Measurements from ENCODE around the gene TGFBR2. TPM values are rescaled to one million over a fixed set of nuclear protein-coding genes. Genes with fewer than 3 reads are reported as not detected.

The TGFBR2 gene
- total RNA-seq, 1 donor from 2014 or later = 289 TPM

GRCh38 chr3:30681649-30682211 is 75.3 kb downstream of the TGFBR2 start:
- H3K4me3 ChIP-seq = no peak overlapping the region
- no peaks in the 10 kb centered on the region for H3K27me3 ChIP-seq (ENCODE audit: low read depth)
- ATAC-seq = peak; percentile 59
- DNase-seq = no peak
- peaks cover 78% of the 10 kb centered on the region for H3K4me1 ChIP-seq
- no peak for TF ChIP-seq CTCF (IDR thresholded peaks at IDR 0.05)
- peaks cover 59% of the 10 kb centered on the region for H3K36me3 ChIP-seq
- no peaks in the 10 kb centered on the region for H3K9me3 ChIP-seq
- intact Hi-C loops (cut with DNase I) = no loop called here
- H3K27ac ChIP-seq = peak overlapping the region; percentile 66

- Histone ChIP-seq H3K4me3 (no peak overlapping the region), H3K4me1 (peaks cover 80% of the 10 kb centered on the region), H3K27ac (peak overlapping the region; percentile 66), H3K27me3 (ENCODE audit: low read depth) (no peaks in the 10 kb centered on the region), H3K36me3 (peaks cover 59% of the 10 kb centered on the region), H3K9me3 (no peaks in the 10 kb centered on the region)
- intact Hi-C loops (cut with DNase I) = no loop called here
- peak in 1 of 2 donors; percentile 29 for ATAC-seq
- TF ChIP-seq CTCF (IDR thresholded peaks at IDR 0.05) = no peak
- no peak for DNase-seq
Measured at GRCh38 chr3:30682434-30683155, 76.2 kb downstream of the TGFBR2 start.

GRCh38 chr3:30683769-30684168 is 77.4 kb downstream of the TGFBR2 start:
- H3K27me3 ChIP-seq (ENCODE audit: low read depth) = no peaks in the 10 kb centered on the region

GRCh38 chr3:30684356-30684755 is 78.0 kb downstream of the TGFBR2 start:
- peak overlapping the region; percentile 46 for H3K27ac ChIP-seq
- ATAC-seq (no peak), DNase-seq (no peak)
- H3K9me3 ChIP-seq = no peaks in the 10 kb centered on the region
- H3K4me3 ChIP-seq = no peak overlapping the region
- peaks cover 95% of the 10 kb centered on the region for H3K4me1 ChIP-seq
- intact Hi-C loops (cut with DNase I) = no loop called here
- H3K27me3 ChIP-seq (ENCODE audit: low read depth) = no peaks in the 10 kb centered on the region
- TF ChIP-seq CTCF (IDR thresholded peaks at IDR 0.05) = no peak
- H3K36me3 ChIP-seq = peaks cover 59% of the 10 kb centered on the region

More at GRCh38 chr3:30683769-30684168, 77.4 kb downstream of the TGFBR2 start:
- peaks cover 59% of the 10 kb centered on the region for H3K36me3 ChIP-seq
- TF ChIP-seq CTCF (IDR thresholded peaks at IDR 0.05) = no peak
- intact Hi-C loops (cut with DNase I) = no loop called here
- ATAC-seq = peak in 1 of 2 donors; percentile 4
- H3K4me3 ChIP-seq = no peak overlapping the region
- DNase-seq = no peak
- H3K9me3 ChIP-seq = no peaks in the 10 kb centered on the region
- H3K4me1 ChIP-seq = peaks cover 92% of the 10 kb centered on the region
- peak overlapping the region; percentile 33 for H3K27ac ChIP-seq

GRCh38 chr3:30685267-30685667 is 78.9 kb downstream of the TGFBR2 start:
- no peak overlapping the region for H3K4me3 ChIP-seq
- intact Hi-C loops (cut with DNase I) = no loop called here
- peak overlapping the region; percentile 15 for H3K27ac ChIP-seq
- H3K4me1 ChIP-seq = peaks cover 95% of the 10 kb centered on the region
- DNase-seq = no peak
- no peak for TF ChIP-seq CTCF (IDR thresholded peaks at IDR 0.05)
- ATAC-seq = peak; percentile 25 to 43
- no peaks in the 10 kb centered on the region for H3K27me3 ChIP-seq (ENCODE audit: low read depth)
- peaks cover 59% of the 10 kb centered on the region for H3K36me3 ChIP-seq
- no peaks in the 10 kb centered on the region for H3K9me3 ChIP-seq

Measured in lower lobe of right lung (tissue), 2 donors.